GM20000 (cell line): ENCODE results near the gene PRSS33.

Experiments used
- DNase-seq: peaks from one replicate; pipeline ENCODE4 v3.0.0; 2012; ENCODE audit warnings: low spot score
- CTCF ChIP-seq: IDR thresholded peaks from 2 replicates; pipeline ENCODE4 v1.5.1; 2012; ENCODE audit warnings: mild to moderate bottlenecking, control low read depth; ENCODE audit errors: extremely low read depth, missing control alignments

Gene PRSS33

GRCh38 chr16:2784358-2785100 is 2.8 kb downstream of the PRSS33 start:
- DNase-seq, result no peak
- no peak for TF ChIP-seq CTCF

GRCh38 chr16:2783581-2784357 is 3.6 kb downstream of the PRSS33 start:
- no peak for TF ChIP-seq CTCF
- no peak for DNase-seq

- no peak for DNase-seq
- no peak for TF ChIP-seq CTCF
Measured at GRCh38 chr16:2782583-2783351, 4.6 kb downstream of the PRSS33 start.

GRCh38 chr16:2779978-2780898 is 7.1 kb downstream of the PRSS33 start:
- no peak for DNase-seq
- TF ChIP-seq CTCF, result no peak

- DNase-seq, result no peak
- TF ChIP-seq CTCF, result no peak
Measured at GRCh38 chr16:2779151-2779920, 8.0 kb downstream of the PRSS33 start.

- DNase-seq, result no peak
- no peak for TF ChIP-seq CTCF
Measured at GRCh38 chr16:2778630-2778958, 8.8 kb downstream of the PRSS33 start.
